Measurements from ENCODE around the gene MR1.
"Not testable (repeated sequence)": the region's sequence is repeated elsewhere in the genome, so short reads cannot be mapped to it uniquely, and the experiment has no call there.

DNA sequence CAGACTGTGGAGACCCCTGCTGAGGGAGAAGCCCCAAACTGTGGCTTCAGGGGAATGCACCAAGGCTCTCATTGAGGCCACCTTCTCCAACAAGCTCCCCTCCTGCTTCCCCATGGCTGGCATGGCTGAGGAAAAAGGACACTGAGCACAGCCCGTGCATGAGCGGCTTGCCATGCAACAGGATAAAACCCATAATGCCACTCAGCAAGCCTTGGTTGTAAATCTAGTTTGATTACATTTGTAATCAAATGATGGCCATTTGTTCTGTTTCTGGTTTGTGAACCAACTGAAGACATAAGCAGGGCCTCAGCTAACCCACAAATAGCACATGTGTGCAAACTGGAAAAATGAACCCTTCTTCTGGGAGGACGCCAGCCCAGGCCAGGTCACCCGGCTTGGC, 27.2 kb downstream of the MR1 start:
- TF ChIP-seq, protein P1, sequence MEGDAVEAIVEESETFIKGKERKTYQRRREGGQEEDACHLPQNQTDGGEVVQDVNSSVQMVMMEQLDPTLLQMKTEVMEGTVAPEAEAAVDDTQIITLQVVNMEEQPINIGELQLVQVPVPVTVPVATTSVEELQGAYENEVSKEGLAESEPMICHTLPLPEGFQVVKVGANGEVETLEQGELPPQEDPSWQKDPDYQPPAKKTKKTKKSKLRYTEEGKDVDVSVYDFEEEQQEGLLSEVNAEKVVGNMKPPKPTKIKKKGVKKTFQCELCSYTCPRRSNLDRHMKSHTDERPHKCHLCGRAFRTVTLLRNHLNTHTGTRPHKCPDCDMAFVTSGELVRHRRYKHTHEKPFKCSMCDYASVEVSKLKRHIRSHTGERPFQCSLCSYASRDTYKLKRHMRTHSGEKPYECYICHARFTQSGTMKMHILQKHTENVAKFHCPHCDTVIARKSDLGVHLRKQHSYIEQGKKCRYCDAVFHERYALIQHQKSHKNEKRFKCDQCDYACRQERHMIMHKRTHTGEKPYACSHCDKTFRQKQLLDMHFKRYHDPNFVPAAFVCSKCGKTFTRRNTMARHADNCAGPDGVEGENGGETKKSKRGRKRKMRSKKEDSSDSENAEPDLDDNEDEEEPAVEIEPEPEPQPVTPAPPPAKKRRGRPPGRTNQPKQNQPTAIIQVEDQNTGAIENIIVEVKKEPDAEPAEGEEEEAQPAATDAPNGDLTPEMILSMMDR (IDR thresholded peaks at IDR 0.05): not testable (repeated sequence)
- TF ChIP-seq POLR2A (IDR thresholded peaks at IDR 0.05): not testable (repeated sequence)

All from testis (tissue), 2 donors.